HG03039 (cell line): Measurements from ENCODE around the gene CNIH3.
A peak's percentile ranks its signal among the peaks of the same experiment; 100 is the strongest.

Source experiments
- ATAC-seq: cut with Tn5 transposase; IDR thresholded peaks from one replicate; pipeline ENCODE4 v1.9.1; 2021; ENCODE audit warnings: mild to moderate bottlenecking, moderate library complexity; ENCODE audit not compliant: unreplicated experiment

Gene CNIH3

DNA sequence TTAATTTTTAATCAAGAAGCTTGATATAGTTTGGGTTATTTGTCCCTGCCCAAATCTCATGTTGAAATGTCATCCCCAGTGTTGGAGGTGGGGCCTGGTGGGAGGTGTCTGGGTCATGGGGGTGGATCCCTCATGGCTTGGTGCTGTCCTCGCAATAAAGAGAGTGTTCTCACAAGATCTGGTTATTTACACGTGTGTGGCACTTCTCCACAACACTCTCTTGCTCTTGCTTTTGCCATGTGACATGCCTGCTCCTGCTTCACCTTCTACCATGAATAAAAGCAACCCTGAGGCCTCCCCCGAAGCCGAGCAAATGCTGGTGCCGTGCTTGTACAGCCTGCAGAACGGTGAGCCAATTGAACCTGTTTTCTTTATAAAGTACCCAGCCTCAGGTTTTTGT is 2.6 kb upstream of the CNIH3 start:
- ATAC-seq = no peak

DNA sequence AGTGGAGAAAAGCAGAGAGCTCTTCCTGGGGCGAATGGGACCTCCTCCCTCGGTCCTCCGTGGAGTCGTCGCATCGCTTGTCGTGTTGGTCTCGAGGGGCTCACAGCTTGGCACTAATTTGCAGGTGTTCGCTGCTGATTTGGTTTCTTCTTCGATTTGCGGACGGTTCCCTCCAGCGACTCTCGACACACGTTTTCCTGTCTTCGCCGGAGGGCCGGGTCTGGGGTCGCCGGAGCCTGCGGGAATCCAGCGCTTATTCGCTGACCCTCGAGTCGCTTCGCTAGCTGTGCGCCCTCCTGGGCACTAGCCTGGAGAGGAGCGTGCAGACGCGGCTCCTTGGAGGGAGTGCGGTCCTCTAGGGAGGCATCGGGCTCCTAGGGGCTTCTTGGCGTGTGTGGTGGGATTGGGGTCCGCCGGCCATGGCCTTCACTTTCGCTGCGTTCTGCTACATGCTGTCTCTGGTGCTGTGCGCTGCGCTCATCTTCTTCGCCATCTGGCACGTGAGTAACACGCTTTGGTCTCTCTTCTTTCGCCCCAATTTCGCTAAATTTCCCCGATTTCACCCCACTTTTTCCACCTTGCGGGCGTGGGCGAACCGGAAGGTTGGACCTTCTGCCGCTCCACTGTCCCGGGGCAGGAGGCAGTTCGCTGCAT is 766 bp downstream of the CNIH3 start:
- ATAC-seq = no peak

GRCh38 chr1:224617410-224618355 is 1.6 kb downstream of the CNIH3 start:
- no peak for ATAC-seq

- no peak for ATAC-seq
These were observed 3.1 kb downstream of the CNIH3 start for GRCh38 chr1:224619209-224619608.

GRCh38 chr1:224620105-224620504 is 4.0 kb downstream of the CNIH3 start:
- ATAC-seq = no peak

- no peak for ATAC-seq
These were observed 5.9 kb downstream of the CNIH3 start for GRCh38 chr1:224621813-224622682.

DNA sequence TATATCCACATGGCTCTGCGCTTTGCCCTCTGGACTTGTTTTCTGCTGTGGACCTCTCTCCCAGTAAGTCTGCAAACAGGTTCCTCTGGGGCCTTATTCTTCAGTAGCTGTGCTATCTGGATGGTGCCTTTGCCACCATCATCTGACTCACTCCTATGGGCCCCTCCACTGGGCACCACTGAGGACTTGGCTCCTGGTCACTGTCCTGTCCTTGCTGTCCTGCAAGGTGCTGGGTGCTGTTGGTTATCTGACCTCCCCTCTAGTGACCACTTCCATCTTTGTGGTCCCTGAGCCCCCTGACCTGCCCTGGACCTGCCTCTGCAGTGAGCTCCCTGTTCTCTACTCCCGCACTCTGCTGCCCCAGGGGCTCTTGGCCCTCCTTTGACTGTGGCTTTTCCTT is 6.7 kb downstream of the CNIH3 start:
- no peak for ATAC-seq

- ATAC-seq = no peak
These were observed 7.2 kb downstream of the CNIH3 start for GRCh38 chr1:224623310-224623714.

- peak; percentile 63 for ATAC-seq
These were observed 7.7 kb downstream of the CNIH3 start for GRCh38 chr1:224623743-224624333.

DNA sequence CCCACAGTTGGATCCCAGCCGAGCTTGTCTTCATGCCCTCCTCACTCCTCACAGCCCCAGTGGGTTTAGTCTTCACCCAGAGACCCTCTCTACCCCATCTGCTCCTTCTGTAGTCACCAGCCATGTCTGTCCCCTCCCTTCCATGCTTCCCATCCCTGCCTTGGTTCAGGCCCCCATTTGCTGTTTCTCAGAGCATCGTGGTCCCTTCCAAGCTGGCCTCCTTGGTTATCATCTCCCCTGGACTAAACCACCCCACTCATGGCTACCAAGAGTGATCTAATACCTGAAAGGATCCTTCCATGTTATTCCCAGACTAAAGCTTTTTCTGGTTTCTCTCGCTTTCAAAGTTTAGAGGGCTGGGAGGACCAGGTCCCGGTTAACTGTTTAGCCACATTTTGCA is 8.3 kb downstream of the CNIH3 start:
- no peak for ATAC-seq

- no peak for ATAC-seq
These were observed 9.9 kb downstream of the CNIH3 start for GRCh38 chr1:224626042-224626441.

- ATAC-seq = no peak
These were observed 13.8 kb downstream of the CNIH3 start for GRCh38 chr1:224629965-224630364.

DNA sequence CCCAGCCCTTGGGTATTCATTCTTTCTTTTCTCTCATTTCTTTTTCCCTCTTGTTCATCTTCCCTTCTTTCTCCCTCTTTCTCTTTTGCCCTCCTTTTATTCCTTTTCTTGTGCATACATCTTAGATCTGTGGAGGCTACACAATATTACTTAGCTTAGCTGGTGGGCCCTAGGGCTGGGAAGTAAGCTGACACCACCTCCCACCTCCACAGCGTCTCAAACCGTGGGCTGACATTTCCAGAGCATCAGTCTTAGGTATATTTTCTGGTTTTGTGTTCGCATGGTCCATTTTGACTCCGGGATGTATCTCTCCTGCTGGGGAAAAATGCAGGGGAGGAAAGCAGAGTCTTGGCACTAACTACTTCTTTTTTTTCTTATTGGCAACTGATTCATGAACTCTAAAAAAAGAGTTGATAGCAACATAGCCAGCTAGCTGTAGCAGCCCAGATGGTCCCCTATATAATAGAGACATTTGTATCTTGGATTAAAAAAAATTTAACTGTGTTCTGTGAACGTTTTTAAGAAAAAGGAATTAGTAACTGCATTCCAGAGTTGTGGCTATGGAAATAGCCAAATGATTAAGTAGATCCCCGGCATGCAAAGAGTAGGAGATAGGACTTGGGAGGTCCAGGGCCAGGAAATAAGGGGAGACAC is 15.5 kb downstream of the CNIH3 start:
- no peak for ATAC-seq

DNA sequence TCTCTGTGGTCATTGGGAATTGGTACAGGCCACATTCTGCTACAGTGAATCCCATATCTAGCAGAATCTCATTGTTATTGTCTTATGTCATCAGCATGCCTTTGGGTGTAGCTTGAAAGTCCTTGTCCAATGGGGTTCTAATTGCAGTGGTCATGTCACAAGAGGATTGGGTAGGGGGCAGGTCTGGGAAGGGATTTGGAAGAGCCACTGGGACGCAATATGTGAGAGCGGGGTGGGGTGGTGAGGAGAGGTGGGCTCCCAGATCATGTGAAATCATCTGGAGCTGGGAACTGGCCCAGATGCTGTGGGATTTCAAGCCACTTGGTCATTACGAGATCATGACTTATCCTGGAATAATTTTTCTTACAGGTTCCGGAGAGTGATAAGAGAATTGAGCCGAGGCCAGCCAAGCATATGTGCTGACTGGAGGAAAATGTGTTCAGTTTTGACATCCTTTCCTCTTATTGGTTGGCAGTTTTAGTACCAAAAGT is 16.3 kb downstream of the CNIH3 start:
- no peak for ATAC-seq

DNA sequence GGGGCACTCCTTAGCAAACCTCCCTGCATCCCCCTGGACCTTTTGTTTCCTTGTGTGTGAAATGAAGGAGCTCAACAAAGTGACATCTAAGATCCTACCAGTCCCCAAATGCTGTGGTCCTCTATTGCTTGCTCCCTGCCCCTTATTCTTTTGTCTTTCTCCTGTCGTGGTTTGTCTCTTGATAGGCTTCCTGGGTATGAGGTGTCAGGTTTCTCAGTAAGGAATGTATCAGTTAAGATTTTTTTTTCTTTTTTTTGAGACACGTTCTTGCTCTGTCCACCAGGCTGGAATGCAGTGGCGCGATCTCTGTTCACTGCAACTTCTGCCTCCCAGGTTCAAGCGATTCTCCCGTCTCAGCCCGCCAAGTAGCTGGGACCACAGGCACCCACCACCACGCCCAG is 16.8 kb downstream of the CNIH3 start:
- no peak for ATAC-seq

GRCh38 chr1:224635356-224635755 is 19.2 kb downstream of the CNIH3 start:
- no peak for ATAC-seq

DNA sequence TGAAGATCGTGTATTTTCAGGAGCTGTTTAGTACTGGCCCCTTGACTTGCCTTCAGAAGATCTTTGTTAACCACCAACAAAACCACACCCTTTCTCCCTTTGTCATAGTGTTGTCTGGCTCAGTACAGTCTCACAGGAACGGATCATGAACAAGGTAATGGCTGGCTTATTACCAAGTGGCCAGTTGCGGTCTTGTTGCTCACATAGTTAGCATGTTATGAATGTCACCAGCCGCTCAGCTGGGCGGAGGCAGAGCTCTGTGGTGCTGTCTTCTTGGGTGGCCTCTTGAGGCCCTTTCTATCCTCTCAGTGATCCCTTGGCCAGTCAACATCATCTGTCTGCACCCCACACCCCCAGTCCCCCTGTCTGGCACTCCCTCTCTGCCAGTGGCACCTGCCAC is 21.4 kb downstream of the CNIH3 start:
- no peak for ATAC-seq

DNA sequence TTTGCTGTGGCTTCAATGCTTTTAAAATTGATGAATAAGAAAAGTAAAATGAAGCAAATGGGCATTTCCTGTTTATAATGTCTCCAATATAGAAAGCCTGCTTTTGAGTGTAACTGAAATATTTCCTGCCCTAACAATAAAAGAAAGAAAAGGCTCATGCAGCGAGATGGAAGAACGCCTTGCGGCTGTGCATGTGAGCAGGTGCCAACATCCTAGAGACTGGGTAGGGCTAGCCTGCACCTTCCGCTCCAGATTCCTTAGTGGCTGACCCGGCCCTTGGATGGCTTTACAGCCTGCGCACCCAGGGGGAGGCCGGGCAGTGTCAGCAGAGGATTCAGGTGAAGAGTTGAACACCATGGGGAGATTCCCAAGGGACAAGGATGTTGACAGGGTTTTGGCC is 21.8 kb downstream of the CNIH3 start:
- ATAC-seq = no peak

GRCh38 chr1:224639426-224639975 is 23.4 kb downstream of the CNIH3 start:
- ATAC-seq = no peak

- no peak for ATAC-seq
These were observed 23.9 kb downstream of the CNIH3 start for GRCh38 chr1:224640018-224640417.
